A673 (cell line): ENCODE results near the gene GON4L. TPM values are rescaled to one million over a fixed set of nuclear protein-coding genes. Genes with fewer than 3 reads are reported as not detected.
"Not testable (repeated sequence)": the region's sequence is repeated elsewhere in the genome, so short reads cannot be mapped to it uniquely, and the experiment has no call there.

Experiments used
- BruUV-seq: library from RNA; stranded (reverse); fragments of 400-500 nt; replicated peaks from 2 replicates; lab custom pipeline; 2021; lab: Mats Ljungman, UMichigan
- CTCF ChIA-PET: fragments of 300-600 bp; sonication (Branson Sonifier 250); formaldehyde crosslinking; loops from one replicate; lab custom pipeline; 2022; ENCODE audit warnings: antibody characterized with exemption; lab: Charles Lee
- POLR2A ChIA-PET: fragments of 300-600 bp; sonication (Branson Sonifier 250); formaldehyde crosslinking; loops from one replicate; lab custom pipeline; 2022; ENCODE audit warnings: antibody characterized with exemption; ENCODE audit not compliant: low non-redundant PET; lab: Charles Lee
- DNase-seq: peaks from one replicate; pipeline ENCODE4 v3.0.0-alpha.2; 2015; ENCODE audit warnings: low spot score
- H3K27ac ChIP-seq: fragments of 200-600 bp; sonication (generic); 2 replicates; pipeline ENCODE4 v1.5.1; 2016; ENCODE audit warnings: mixed run types, low read depth, mild to moderate bottlenecking, mixed read lengths, antibody characterized with exemption, low read length; ENCODE audit not compliant: poor library complexity, severe bottlenecking
- H3K27me3 ChIP-seq: fragments of 200-600 bp; sonication (generic); replicated peaks from 2 replicates; pipeline ENCODE4 v1.6.1; 2017; ENCODE audit warnings: mixed run types, low read depth, mild to moderate bottlenecking, mixed read lengths, antibody characterized with exemption, low read length; ENCODE audit not compliant: insufficient read depth, poor library complexity
- H3K36me3 ChIP-seq: fragments of 200-600 bp; sonication (generic); 2 replicates; pipeline ENCODE4 v1.6.1; 2016; ENCODE audit warnings: mixed run types, mild to moderate bottlenecking, mixed read lengths, antibody characterized with exemption, low read length; ENCODE audit not compliant: insufficient read depth, poor library complexity, severe bottlenecking
- H3K4me1 ChIP-seq: fragments of 200-600 bp; sonication (generic); 2 replicates; pipeline ENCODE4 v1.6.1; 2017; ENCODE audit warnings: mixed run types, mild to moderate bottlenecking, mixed read lengths, antibody characterized with exemption, low read length; ENCODE audit not compliant: insufficient read depth, poor library complexity, severe bottlenecking
- H3K4me3 ChIP-seq: fragments of 200-600 bp; sonication (generic); 2 replicates; pipeline ENCODE4 v1.5.1; 2016; ENCODE audit warnings: low read depth, mixed run types, mild to moderate bottlenecking, mixed read lengths, low read length; ENCODE audit not compliant: poor library complexity, severe bottlenecking
- H3K9me3 ChIP-seq: fragments of 200-600 bp; sonication (generic); 2 replicates; pipeline ENCODE4 v1.6.1; 2016; ENCODE audit warnings: mixed run types, low read depth, mild to moderate bottlenecking, mixed read lengths, antibody characterized with exemption, low read length; ENCODE audit not compliant: poor library complexity, severe bottlenecking
- EZH2 ChIP-seq: fragments of 200-600 bp; sonication (generic); IDR thresholded peaks from 2 replicates; pipeline ENCODE4 v1.6.1; 2017; ENCODE audit warnings: borderline replicate concordance, low read depth, mild to moderate bottlenecking, mixed read lengths, antibody characterized with exemption, low read length; ENCODE audit not compliant: poor library complexity, severe bottlenecking
- intact Hi-C: fragments of 100-400 bp; cut with micrococcal nuclease; formaldehyde crosslinking; loops from one replicate; pipeline ENCODE4 v1.10.0; 2022; ENCODE audit not compliant: unreplicated experiment
- total RNA-seq: library from RNA; stranded (reverse); gene quantifications from 2 replicates; pipeline ENCODE4 v1.2.3, GENCODE V29; 2021
- TF ChIP-seq, protein P1 (sequence below): fragments of 300-800, 200-600 bp; sonication (generic); conservative IDR thresholded peaks from 2 replicates; pipeline ENCODE4 v1.5.1; 2017; ENCODE audit warnings: low read depth, mild to moderate bottlenecking, antibody characterized with exemption, low read length, moderate library complexity, mixed read lengths

Gene GON4L
- total RNA-seq, 1 experiment from 2014 or later = 55.7 TPM

DNA sequence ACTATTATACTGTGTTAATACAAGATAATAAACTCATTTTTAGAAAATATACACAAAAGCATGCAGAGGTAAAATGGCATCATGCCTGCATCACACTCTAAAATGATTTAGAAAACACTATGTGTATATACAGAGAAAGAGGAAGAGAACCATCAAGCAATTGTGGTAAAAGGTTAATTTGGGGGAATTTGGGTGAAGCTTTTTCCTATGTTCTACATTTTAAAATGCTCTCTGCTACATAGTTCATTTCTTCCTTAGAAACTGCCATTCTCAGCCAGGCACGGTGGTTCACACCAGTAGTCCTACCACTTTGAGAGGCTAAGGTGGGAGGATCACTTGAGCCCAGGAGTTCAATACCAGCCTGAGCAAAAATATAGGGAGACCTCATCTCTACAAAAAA, 44.1 kb downstream of the GON4L start:
- no peaks in the 10 kb centered on the region for H3K4me1 ChIP-seq
- intact Hi-C loops = no loop called here
- CTCF ChIA-PET = no interaction called here
- H3K27ac ChIP-seq = no peak overlapping the region
- H3K9me3 ChIP-seq = no peaks in the 10 kb centered on the region
- no peak overlapping the region for H3K4me3 ChIP-seq
- no peak for DNase-seq
- no peaks in the 10 kb centered on the region for H3K27me3 ChIP-seq
- peaks cover 42% of the 10 kb centered on the region for H3K36me3 ChIP-seq
- TF ChIP-seq, protein P1, sequence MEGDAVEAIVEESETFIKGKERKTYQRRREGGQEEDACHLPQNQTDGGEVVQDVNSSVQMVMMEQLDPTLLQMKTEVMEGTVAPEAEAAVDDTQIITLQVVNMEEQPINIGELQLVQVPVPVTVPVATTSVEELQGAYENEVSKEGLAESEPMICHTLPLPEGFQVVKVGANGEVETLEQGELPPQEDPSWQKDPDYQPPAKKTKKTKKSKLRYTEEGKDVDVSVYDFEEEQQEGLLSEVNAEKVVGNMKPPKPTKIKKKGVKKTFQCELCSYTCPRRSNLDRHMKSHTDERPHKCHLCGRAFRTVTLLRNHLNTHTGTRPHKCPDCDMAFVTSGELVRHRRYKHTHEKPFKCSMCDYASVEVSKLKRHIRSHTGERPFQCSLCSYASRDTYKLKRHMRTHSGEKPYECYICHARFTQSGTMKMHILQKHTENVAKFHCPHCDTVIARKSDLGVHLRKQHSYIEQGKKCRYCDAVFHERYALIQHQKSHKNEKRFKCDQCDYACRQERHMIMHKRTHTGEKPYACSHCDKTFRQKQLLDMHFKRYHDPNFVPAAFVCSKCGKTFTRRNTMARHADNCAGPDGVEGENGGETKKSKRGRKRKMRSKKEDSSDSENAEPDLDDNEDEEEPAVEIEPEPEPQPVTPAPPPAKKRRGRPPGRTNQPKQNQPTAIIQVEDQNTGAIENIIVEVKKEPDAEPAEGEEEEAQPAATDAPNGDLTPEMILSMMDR = no peak
- TF ChIP-seq EZH2 = no peak
- POLR2A ChIA-PET = no interaction called here
- no TSS peak for BruUV-seq

GRCh38 chr1:155809088-155809487, 47.9 kb downstream of the GON4L start:
- no peak for TF ChIP-seq EZH2
- TF ChIP-seq, protein P1 = no peak
- intact Hi-C loops = no loop called here
- CTCF ChIA-PET = no interaction called here
- H3K36me3 ChIP-seq = peaks cover 28% of the 10 kb centered on the region
- POLR2A ChIA-PET = no interaction called here
- no peaks in the 10 kb centered on the region for H3K4me1 ChIP-seq
- no TSS peak for BruUV-seq
- no peaks in the 10 kb centered on the region for H3K27me3 ChIP-seq
- no peaks in the 10 kb centered on the region for H3K9me3 ChIP-seq
- H3K4me3 ChIP-seq = no peak overlapping the region
- no peak for DNase-seq
- no peak overlapping the region for H3K27ac ChIP-seq

- BruUV-seq = no TSS peak
- no peak for TF ChIP-seq EZH2
- H3K27me3 ChIP-seq = no peaks in the 10 kb centered on the region
These were observed 55.9 kb downstream of the GON4L start for GRCh38 chr1:155801149-155801548.

DNA sequence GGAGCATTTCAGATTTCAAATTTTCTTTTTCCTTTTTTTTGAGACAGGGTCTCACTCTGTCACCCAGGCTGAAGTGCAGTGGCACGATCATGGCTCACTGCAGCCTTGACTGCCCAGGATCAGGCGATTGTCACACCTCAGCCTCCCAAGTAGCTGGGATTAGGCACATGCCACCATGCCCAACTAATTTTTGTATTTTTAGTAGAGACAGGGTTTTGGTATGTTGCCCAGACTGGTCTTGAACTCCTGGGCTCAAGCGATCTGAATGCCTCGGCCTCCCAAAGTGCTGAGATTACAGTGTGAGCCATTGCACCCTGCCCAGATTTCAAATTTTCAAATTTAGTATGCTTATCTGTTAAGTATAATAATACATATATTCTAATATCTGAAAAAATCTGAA, 61.4 kb downstream of the GON4L start:
- POLR2A ChIA-PET, intact Hi-C loops, H3K27me3 ChIP-seq, BruUV-seq, H3K4me3 ChIP-seq, H3K27ac ChIP-seq, DNase-seq, CTCF ChIA-PET, H3K4me1 ChIP-seq, H3K9me3 ChIP-seq: not testable (repeated sequence)
- peaks cover 25% of the 10 kb centered on the region for H3K36me3 ChIP-seq

More at GRCh38 chr1:155801149-155801548, 55.9 kb downstream of the GON4L start:
- Histone ChIP-seq H3K4me1 (no peaks in the 10 kb centered on the region), H3K27ac (no peak overlapping the region), H3K9me3 (no peaks in the 10 kb centered on the region), H3K36me3 (peaks cover 24% of the 10 kb centered on the region), H3K4me3 (no peak overlapping the region)
- DNase-seq = peak; percentile 14
- ChIA-PET POLR2A (no interaction called here), CTCF (no interaction called here)
- intact Hi-C loops = no loop called here
